GM19240 (cell line): Measurements from ENCODE around the gene PXMP2.

Experiments
- DNase-seq: peaks from one replicate; pipeline ENCODE4 v3.0.0; 2011; ENCODE audit warnings: low spot score; ENCODE audit not compliant: insufficient read length

Gene PXMP2

DNA sequence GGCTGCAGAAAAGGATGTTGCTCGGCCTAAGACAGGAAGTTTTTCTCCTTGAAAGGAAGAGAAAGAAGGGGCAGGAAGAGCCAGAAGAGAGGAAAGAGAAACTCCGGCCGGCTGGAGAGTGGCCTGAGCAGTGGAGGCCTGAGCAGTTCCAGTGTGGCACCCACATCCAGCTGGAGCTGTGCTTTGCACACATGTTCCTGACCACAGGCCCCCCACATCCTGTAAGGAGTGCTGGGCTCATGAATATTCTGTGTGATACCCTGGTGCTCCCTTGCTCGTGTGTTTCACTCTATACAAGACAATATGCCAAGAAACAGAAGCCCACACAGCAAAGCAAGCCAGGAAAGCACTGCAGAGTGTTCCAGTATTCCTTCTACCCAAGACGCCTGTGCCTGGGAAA, 27.3 kb upstream of the PXMP2 start:
- DNase-seq: no peak

DNA sequence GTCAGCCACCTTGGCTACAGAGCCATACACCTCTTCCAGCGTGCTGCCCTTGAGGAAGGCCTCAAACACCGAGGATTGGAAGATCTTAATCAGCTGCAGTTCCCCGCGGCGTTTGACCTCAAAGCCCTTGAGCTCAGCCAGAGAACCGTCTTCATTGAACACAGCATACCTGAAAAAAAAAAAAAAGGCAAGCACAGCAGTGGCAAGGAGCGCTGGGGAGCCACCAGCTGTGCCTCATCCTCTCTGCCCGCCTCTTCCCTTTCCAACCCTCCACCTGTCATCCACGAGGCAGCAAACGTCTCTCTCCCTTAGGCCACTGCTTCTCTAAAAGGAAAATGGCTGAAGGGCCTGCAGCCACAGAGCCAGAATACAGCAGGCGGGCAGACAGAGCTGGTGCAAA, 26.4 kb upstream of the PXMP2 start:
- DNase-seq: no peak

DNA sequence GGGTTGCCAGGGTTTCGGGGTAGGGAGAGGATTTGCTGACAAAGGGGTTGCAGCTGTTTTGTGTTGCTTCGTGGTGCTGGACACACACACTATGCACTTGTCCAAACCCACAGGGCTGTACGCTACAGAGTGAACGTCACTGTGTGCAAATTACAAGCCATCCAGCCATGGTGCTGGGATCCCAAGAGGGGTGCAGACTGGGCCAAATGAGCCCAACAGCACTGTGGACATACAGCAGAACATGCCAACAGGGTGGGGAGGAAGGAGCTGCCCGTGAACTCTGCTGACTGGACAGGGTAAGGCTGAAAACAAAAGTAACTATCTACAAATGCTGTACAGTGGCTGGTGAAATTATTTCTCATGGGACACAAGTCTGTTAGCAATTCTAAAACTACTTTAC, 25.4 kb upstream of the PXMP2 start:
- DNase-seq: no peak

DNA sequence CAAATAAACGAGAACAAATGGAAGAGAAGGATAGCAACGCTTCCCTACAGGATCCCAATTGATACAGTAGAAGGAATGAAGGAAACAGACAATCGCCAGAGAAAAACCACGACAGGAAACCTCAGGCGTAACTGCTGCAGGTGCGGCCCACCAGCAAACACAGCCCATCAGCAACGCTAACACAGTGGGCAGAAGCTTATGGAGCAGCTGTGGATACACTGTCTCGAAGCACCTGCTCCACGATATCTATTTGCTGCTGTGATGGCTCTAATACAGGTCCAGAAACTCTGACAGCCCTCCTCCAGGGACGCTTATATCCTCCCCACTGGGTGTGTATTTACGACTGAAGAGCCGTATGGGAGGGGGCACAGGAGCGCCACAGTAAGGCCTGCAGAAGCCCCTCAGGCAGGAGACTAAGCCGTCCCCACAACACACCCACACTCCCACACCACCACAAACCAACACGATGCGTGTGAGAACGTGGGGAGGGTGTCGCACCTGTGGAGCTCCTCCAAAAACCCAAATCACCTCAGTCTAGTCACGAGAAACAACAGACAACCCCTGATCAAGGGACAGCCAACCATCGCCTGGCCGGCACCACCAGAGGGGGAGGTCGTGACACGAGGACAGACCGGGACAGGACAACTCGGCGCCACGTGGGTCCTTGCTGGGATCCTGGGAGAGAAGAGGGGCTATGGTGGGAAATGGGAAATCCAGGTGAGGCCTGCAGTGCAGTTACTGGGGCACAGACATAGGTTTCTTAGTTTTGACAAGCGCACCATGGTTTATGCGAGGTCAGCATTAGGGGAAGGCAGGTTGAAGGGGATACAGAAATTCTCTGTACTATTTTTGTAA, 24.3 kb upstream of the PXMP2 start:
- no peak for DNase-seq

DNA sequence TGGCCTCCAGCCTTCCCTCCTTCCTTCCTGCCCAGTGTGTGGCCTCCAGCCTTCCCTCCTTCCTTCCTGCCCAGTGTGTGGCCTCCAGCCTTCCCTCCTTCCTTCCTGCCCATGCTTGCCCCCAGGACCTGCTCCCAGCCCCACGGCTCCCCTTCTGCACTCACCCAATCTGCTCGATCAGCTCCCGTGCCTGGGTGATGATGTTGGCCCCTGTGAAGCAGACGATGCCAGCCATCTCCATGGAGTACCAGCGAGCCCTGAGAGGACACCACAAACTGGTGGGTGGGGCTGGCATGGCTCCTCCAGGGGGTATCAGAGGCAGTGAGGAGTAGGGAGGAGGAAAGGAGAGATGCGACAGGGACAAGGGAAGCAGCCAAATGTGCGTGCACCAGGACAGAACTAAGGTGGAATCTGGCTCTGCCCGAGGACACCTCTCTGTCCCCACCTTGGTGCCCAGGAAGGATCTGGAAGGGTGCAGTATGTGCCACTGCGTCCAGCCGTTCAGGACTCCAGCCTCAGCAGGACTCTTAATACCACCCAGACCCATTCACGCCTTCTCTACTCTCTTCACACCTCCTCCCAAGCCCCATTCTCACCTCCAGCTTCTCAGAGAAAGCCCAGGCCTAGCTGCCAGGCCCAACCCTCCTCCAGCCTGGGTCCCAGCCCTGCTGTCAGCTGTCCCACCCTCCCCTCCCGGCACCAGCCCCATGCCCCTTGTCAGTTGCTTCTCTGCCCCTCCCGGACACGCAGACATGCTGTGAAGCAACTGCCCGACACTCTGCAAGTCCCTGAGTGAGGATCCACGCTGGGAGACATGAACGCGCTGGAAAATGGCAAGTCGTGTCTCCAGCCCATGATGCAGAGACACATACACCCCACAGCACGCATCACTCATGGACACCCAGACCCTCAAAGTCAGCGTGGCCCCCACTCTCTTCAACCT, 22.9 kb upstream of the PXMP2 start:
- no peak for DNase-seq

DNA sequence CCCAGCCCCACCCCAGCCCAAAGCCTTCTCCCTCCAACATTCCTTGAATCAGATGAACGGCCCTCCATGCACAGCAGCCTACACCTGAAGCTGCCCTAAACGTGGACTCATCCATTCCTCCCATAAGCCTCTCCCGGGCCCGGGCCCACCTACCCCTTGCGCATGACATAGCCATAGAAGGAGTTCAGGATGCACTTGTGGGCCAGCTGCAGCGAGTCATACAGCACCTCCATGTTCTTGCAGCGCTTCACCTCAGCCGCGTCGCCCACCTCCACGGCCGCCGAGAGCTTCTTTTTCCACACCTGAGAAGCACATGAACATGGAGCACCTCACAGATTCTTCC, 22.3 kb upstream of the PXMP2 start:
- DNase-seq: no peak

DNA sequence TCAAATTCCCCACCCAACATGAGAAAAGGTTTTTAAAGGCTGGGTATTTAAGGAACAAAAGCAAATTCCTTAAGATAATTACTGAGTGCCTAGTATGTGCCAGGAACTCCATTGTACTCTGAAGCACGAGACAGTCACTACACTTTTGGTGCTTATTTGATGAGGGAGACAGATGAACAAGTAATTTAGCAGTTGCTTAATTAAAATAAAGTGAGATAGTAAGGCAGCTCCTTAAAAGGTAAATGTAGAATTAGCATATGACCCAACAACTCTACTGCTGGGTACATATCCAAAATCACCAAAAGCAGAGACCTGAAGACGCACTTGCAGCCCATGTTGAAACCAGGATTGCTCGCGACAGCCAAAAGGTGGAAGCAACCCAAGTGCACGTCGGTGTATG, 21.6 kb upstream of the PXMP2 start:
- DNase-seq: no peak

DNA sequence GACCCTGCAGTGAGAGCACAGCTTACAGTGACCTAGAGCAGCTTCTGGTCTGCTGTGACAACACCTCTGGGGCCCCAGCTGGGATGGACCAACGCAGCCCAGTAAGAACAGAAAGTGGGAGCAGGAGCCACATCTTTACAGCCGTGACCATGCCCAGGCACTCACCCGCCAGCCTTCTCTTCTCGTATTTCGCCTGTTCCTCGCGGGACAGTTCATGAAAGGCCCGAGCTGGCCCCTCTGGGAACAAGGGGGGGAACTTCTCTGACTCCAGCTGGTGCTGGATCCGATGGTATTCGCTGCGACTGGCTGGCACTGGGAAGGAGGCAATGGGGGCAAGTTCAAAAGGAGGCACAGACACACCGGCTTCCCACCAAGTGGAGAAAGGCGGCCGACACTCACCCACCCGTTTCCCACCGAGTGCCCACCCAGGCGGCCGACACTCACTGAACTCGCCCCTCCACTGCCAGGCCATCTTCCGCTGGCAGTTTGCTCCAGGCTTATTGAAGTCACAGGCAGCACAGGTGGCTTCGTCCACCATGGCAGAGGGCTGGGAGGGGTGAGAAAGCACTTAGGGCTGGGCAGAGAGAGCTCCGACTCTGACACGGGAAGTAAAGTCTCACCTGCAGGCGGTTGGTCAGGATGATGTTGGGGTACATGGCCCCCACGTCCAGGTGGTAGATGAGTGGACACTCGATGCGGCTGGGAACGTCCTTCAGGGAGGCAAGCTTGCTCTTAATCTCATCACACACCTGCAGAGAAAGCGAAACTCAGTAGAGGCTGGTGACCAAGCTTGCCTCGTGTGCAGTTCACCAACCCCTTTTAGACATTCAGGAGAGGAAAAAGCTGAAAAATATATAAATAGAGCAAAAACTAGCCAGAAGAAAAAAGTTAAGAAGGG, 18.9 kb upstream of the PXMP2 start:
- no peak for DNase-seq

DNA sequence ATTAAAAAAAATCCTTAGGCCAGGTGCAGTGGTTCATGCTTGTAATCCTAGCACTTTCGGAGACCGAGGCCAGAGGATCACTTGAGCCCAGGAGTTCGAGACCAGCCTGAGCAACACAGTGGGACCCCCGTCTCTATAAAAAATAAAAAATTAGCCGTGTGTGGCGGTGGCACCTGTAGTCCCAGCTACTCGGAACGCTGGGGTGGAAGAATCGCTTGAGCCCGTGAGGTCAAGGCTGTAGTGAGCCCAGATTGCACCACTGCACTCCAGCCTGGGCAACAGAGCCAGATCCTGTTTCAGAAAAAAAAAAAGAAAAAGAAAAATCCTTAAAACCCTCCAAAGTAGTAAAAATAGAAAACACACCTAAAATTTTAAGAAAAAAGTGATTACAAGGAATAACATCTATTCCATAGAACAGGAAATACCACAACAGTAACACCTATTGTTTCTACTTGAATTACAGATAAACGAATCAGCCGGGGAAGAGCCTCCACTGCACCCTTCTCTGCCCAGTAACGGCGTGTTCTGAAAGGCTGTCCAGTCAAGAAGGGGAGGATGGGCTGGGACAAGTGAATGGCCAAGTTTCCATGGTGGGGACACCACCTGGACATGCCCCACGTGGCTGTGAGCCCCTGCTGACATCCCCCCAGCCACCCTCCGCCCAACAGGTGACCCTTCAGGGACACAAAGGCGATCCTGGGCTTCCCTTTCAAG, 18.1 kb upstream of the PXMP2 start:
- DNase-seq: no peak

DNA sequence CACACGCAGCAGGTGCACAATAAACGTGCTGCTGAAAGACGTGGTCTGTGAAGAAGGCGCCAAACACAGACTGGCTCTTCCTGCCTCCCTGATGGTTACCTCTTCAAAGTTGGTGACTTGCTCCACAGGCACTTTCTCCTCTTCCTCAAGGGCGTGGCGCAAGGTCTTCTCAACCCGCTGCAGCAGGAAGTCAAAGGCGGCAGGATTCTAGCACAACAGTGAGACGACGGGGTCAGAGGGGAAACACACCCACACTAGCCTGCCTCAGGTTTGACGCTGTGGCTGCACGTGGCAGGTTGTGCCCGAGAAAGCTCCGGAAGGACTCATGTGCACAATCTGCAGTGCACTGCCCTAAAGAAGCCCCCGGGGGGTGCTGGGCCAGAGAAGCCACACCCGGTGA, 15.3 kb upstream of the PXMP2 start:
- no peak for DNase-seq

DNA sequence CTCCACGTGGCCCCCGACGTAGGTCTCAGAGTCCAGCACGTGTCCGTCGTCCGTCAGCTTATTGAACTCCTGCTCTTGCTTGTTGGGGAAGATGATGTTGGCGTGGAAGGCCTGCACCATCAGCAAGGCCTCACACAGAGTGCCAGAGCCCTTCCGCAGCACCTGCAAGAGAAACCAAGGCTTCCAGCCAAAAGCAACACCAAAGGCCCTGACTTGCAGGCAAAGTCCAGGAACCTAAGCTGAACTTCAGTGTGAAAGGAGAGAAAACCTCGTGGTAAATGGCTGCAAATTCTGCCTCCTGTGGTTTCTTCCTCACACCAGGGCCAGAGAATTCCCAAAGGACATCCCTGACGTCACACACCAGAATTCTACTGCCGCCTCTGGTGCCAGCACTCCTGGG, 14.7 kb upstream of the PXMP2 start:
- no peak for DNase-seq

DNA sequence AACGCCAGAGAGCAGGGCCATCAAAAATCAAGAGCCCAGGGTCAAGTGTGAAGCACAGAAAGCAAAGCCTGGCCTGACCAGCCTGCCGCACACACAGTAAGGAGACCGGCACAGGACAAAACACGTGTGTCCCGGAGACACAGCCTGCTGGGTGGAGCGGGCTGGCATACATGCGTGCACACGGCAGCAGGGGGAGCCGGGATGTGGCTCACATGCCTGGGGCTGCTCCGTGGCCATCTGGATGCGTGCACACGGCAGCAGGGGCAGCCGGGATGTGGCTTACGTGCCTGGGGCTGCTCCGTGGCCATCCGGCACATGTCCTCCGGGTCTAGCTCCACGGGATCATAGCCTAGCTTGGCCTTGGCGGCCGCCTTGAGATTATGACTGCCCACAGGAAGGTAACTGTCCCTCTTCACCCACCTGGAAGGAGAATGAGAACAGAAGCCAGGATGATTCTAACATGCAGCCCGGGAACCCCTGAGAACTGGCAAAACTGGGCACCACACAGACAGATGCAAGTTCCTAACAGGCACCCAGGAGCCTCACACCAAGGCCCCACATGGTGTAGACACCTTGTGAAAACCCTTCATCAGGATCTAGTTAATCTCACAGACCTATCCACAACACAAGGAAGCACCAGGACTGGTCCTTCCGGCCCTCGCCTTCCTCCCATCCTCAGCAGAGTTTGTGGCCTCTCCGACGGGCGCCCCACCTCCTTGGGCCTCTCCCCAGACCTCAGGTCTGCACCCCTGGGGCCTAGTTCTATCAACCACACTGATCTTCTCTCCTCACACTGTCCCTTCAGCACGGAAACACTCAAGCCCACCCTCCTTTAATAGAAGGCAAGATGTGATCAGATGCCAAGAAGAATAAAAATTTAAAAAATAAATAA, 13.9 kb upstream of the PXMP2 start:
- DNase-seq: no peak

DNA sequence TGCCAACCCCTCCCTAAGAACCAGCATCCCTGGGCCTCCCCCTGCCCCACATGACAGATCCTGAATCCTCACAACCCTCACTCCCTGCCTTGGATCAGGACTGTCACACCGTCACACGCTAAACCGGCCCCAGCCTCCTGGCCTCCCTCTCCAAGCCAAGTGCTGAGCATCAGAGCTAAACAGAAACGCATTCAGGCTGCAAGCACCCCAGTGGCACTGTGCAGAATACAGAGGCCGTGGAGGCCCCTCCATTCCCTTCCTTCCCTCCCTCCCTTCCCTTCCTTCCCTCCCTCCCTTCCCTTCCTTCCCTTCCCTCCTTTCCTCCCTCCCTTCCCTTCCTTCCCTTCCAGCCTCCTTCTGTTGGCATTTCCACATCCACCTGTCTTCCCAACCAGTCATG, 12.8 kb upstream of the PXMP2 start:
- DNase-seq: no peak

DNA sequence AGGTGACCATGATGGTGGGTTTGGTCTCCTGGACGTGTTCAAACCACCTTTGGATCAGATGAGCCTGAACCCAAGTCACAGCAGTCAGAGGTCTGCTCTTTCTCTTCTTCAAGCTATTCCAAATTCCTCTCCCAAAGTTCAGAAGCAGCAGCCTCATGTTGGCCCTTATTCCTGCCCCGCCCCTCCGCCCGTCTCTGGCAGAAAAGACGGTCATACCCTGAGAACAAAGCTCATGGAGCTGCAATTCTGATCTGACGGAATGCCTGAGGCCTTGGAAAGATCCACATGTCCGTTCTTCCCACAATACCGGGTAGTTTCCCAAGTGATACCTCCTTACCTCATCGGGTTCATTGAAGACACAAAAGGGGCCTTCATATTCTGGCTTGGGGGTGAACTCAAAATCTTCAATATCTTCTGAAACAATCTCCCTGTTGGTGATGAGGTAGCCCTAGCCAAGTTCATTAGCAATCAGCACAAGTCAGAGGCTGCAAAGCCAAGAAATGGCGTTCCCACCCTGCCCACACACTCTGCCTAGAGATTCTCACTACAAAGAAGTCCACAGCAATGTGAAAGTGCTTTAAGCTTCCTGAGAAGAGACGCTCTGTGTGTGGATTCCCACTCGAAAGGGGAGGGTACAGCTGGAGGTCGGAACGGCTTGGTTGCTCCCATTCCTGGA, 11.5 kb upstream of the PXMP2 start:
- no peak for DNase-seq

DNA sequence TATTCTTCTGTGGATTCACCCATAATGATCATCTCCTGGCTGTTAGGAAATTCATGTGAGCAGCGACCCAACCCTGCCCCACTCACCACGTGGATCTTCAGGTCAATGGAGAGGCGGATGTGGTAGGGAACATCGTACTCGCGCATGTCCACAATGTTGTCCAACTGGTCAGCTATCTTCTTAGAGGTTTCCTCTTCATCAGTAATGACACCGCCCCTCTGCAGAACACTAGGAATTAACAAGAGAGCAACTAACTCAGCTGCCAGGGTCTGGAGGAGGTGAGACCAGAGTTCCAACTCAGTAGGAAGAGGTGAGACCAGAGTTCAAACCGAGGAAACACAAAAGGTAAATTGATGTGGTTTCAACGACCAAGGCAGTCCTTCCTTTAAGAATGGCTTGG, 9.9 kb upstream of the PXMP2 start:
- DNase-seq: no peak

DNA sequence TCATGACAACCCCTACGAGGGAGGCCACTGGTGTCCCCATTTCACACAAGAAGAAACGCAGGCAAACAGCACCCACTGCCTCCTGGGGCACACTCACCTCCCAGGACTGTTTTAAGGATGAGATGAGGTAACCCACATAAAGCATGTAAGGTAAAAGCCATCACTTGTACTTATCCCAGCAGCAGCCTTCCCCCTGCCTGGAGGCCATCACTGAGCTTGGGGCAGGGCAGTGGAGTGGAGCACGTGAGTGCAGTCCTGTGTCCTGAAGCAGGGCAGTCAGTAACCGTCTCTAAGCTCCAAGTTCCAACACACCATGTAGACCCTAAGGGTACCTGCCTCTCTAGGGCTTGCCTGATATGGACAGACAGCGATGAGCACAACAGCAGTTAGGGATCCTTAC, 2.0 kb upstream of the PXMP2 start:
- DNase-seq: no peak

DNA sequence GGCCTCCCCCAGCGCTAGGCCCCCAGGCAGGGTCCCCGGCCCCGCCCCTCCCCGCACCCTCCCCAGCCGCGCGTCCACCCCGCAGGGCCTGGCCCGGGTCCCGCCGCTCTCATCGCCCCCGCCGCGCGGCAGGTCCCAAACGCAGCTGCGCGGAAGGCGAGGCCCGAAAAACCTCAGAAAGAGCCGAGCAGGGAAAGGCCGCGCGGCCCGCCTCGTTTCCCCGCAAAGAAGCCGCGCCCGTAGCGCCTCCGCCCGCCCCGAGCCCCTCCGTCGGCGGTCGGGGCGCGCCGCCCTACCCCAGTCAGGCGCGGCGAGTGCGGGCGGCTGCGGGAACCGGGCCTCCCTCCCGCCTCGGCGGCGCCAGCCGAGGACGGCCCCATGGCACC, 569 bp upstream of the PXMP2 start:
- DNase-seq: no peak

DNA sequence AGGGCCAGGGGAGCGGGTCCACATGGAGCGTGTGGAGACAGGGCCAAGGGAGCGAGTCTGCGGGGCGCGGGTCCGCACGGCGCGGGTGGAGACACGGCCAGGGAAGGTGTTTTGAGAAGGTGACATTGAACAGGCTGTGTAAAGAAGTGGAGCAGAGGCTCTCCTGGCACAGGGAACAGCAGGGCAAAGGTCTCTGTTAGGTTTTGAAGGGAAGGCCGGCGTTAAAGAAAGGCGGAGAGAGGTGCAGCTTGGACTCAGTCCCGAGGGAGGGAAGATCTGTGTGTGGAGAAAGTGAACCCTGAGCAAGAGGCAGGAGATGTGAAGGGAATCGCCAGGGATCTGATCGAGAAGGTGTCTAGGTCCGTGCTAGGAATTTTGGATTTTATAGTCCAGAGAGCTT, 1.8 kb downstream of the PXMP2 start:
- no peak for DNase-seq

DNA sequence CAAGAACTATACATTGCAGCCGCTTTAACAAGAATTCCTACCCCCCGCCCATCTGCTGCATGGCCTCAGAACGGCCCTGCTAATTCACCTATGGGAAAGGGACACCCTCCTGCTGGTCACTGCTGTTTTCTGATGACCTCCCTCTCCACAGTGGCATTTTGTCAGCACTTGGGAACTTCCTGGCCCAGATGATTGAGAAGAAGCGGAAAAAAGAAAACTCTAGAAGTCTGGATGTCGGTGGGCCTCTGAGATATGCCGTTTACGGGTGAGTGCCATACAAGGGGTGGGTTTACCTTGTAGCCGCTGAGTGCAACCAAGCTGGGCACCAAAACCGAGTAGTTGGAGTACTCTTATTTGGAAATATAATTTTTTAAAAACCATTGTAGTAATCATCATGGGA, 2.7 kb downstream of the PXMP2 start:
- no peak for DNase-seq
